ENCODE data around the gene F10. TPM values are rescaled to one million over a fixed set of nuclear protein-coding genes. Genes with fewer than 3 reads are reported as not detected.

The F10 gene
- total and polyA plus RNA-seq, 2 experiments from 2014 or later, result 143 to 148 TPM

DNA sequence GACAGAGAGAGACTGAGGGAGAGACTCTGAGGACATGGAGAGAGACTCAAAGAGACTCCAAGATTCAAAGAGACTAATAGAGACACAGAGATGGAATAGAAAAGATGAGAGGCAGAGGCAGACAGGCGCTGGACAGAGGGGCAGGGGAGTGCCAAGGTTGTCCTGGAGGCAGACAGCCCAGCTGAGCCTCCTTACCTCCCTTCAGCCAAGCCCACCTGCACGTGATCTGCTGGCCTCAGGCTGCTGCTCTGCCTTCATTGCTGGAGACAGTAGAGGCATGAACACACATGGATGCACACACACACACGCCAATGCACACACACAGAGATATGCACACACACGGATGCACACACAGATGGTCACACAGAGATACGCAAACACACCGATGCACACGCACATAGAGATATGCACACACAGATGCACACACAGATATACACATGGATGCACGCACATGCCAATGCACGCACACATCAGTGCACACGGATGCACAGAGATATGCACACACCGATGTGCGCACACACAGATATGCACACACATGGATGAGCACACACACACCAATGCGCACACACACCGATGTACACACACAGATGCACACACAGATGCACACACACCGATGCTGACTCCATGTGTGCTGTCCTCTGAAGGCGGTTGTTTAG is 3.3 kb upstream of the F10 start:
- no peak for DNase-seq (ENCODE audit: low spot score)
- H3K79me2 ChIP-seq, result peaks cover 9% of the 10 kb centered on the region

DNA sequence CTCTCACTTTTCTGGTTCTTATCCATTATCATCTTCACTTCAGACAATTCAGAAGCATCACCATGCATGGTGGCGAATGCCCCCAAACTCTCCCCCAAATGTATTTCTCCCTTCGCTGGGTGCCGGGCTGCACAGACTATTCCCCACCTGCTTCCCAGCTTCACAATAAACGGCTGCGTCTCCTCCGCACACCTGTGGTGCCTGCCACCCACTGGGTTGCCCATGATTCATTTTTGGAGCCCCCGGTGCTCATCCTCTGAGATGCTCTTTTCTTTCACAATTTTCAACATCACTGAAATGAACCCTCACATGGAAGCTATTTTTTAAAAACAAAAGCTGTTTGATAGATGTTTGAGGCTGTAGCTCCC is 2.8 kb upstream of the F10 start:
- TF ChIP-seq, protein P1, sequence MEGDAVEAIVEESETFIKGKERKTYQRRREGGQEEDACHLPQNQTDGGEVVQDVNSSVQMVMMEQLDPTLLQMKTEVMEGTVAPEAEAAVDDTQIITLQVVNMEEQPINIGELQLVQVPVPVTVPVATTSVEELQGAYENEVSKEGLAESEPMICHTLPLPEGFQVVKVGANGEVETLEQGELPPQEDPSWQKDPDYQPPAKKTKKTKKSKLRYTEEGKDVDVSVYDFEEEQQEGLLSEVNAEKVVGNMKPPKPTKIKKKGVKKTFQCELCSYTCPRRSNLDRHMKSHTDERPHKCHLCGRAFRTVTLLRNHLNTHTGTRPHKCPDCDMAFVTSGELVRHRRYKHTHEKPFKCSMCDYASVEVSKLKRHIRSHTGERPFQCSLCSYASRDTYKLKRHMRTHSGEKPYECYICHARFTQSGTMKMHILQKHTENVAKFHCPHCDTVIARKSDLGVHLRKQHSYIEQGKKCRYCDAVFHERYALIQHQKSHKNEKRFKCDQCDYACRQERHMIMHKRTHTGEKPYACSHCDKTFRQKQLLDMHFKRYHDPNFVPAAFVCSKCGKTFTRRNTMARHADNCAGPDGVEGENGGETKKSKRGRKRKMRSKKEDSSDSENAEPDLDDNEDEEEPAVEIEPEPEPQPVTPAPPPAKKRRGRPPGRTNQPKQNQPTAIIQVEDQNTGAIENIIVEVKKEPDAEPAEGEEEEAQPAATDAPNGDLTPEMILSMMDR (IDR thresholded peaks at IDR 0.05; ENCODE audit: poor library complexity), result no peak
- TF ChIP-seq EZH2phosphoT487 (IDR thresholded peaks at IDR 0.05; ENCODE audit: low read depth, severe bottlenecking, unreplicated experiment) (no peak), EZH2 (IDR thresholded peaks at IDR 0.05; ENCODE audit: borderline replicate concordance) (no peak)

More for the DNA sequence above, 3.3 kb upstream of the F10 start:
- H3K4me3 ChIP-seq, result no peak overlapping the region
- H3K4me1 ChIP-seq (ENCODE audit: insufficient read depth), result peaks cover 21% of the 10 kb centered on the region
- no peak overlapping the region for H3K4me2 ChIP-seq
- 92% methylated on average over 16 of the region's 16 CpGs for WGBS (ENCODE audit: low lambda C conversion rate, missing lambda C conversion rate)
- H2AFZ ChIP-seq, result no peak overlapping the region
- H3K27me3 ChIP-seq, result no peaks in the 10 kb centered on the region
- H3K27ac ChIP-seq, result no peak overlapping the region
- H3K9me2 ChIP-seq (replicated peaks; ENCODE audit: insufficient read depth), result no peaks in the 10 kb centered on the region
- TF ChIP-seq EZH2 (IDR thresholded peaks at IDR 0.05; ENCODE audit: borderline replicate concordance) (no peak), EZH2phosphoT487 (IDR thresholded peaks at IDR 0.05; ENCODE audit: low read depth, severe bottlenecking, unreplicated experiment) (no peak)
- TF ChIP-seq, protein P1 (IDR thresholded peaks at IDR 0.05; ENCODE audit: poor library complexity), result no peak
- H3K36me3 ChIP-seq (replicated peaks; ENCODE audit: insufficient read depth, low read depth), result no peaks in the 10 kb centered on the region
- no peaks in the 10 kb centered on the region for H3K9me3 ChIP-seq (ENCODE audit: low read depth)
- H4K20me1 ChIP-seq (ENCODE audit: insufficient read depth, poor library complexity, severe bottlenecking), result no peaks in the 10 kb centered on the region

DNA sequence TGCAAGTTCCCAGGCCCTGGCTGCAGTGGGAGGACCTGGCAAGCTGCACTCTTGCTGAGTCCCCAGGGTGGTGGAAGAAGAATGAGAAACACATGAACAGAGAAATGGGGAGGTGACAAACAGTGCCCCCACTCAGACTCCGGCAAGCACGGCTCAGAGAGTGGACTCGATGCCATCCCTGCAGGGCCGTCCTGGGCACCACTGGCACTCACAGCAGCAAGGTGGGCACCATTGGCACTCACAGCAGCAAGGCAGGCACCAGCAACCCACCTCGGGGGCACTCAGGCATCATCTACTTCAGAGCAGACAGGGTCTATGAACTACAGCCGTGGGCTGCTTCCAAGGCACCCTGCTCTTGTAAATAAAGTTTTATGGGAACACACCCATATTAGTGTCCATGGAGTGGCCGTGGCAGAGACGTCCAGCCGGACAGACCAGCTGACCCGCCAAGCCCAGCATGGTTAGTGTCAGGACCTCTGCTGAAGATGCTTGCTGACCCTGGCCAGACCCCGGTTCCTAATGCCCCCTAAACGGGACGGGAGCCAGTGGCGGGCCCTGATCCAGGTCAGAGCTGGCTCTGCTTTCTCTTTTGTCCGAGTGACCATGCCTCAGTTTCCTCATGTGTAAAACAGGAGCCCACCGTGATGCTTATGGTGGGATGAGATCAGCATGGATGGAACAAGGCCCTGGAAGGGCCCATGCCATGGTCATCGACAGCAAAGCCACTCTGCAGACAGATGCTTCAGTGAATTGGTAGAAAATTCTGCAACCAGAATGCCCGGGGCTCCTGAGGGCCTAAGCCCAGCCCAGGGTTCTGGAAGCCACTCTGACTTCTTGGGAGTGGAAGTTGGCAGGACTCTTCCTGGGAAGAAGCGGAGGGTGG is 2.1 kb upstream of the F10 start:
- Histone ChIP-seq H3K27me3 (no peaks in the 10 kb centered on the region), H3K79me2 (peaks cover 18% of the 10 kb centered on the region), H4K20me1 (ENCODE audit: insufficient read depth, poor library complexity, severe bottlenecking) (no peaks in the 10 kb centered on the region), H3K9me3 (ENCODE audit: low read depth) (no peaks in the 10 kb centered on the region), H3K4me2 (no peak overlapping the region), H3K36me3 (replicated peaks; ENCODE audit: insufficient read depth, low read depth) (no peaks in the 10 kb centered on the region), H3K4me3 (no peak overlapping the region), H3K4me1 (ENCODE audit: insufficient read depth) (peaks cover 21% of the 10 kb centered on the region), H3K9me2 (replicated peaks; ENCODE audit: insufficient read depth) (no peaks in the 10 kb centered on the region), H3K27ac (no peak overlapping the region), H2AFZ (no peak overlapping the region)
- WGBS (ENCODE audit: low lambda C conversion rate, missing lambda C conversion rate), result 87% methylated on average over 19 of the region's 19 CpGs
- DNase-seq (ENCODE audit: low spot score), result no peak
- TF ChIP-seq, protein P1 (IDR thresholded peaks at IDR 0.05; ENCODE audit: poor library complexity), result no peak
- no peak for TF ChIP-seq EZH2 (IDR thresholded peaks at IDR 0.05; ENCODE audit: borderline replicate concordance)
- TF ChIP-seq EZH2phosphoT487 (IDR thresholded peaks at IDR 0.05; ENCODE audit: low read depth, severe bottlenecking, unreplicated experiment), result no peak

More for the DNA sequence above, 2.8 kb upstream of the F10 start:
- WGBS (ENCODE audit: low lambda C conversion rate, missing lambda C conversion rate), result 94% methylated on average over 7 of the region's 7 CpGs
- no peak overlapping the region for H3K4me3 ChIP-seq
- peaks cover 21% of the 10 kb centered on the region for H3K4me1 ChIP-seq (ENCODE audit: insufficient read depth)
- DNase-seq (ENCODE audit: low spot score), result no peak
- no peaks in the 10 kb centered on the region for H3K9me2 ChIP-seq (replicated peaks; ENCODE audit: insufficient read depth)
- no peaks in the 10 kb centered on the region for H4K20me1 ChIP-seq (ENCODE audit: insufficient read depth, poor library complexity, severe bottlenecking)
- no peak overlapping the region for H3K4me2 ChIP-seq
- H3K9me3 ChIP-seq (ENCODE audit: low read depth), result no peaks in the 10 kb centered on the region
- no peaks in the 10 kb centered on the region for H3K27me3 ChIP-seq
- no peak overlapping the region for H3K27ac ChIP-seq
- H2AFZ ChIP-seq, result no peak overlapping the region
- peaks cover 12% of the 10 kb centered on the region for H3K79me2 ChIP-seq
- H3K36me3 ChIP-seq (replicated peaks; ENCODE audit: insufficient read depth, low read depth), result no peaks in the 10 kb centered on the region
